ENCODE data around the gene TMEM259.
A peak's percentile ranks its signal among the peaks of the same experiment; 100 is the strongest.

TMEM259 gene

GRCh38 chr19:988510-988909 is 32.4 kb downstream of the TMEM259 start:
- Histone ChIP-seq H3K9ac (ENCODE audit: low read length) (no peak overlapping the region), H3K9me3 (ENCODE audit: control insufficient read depth, insufficient read depth, low read depth, low read length) (no peaks in the 10 kb centered on the region), H3K36me3 (ENCODE audit: control insufficient read depth, insufficient read depth, low read length) (peaks cover 47% of the 10 kb centered on the region), H3K27me3 (ENCODE audit: control insufficient read depth, insufficient read depth, low read length) (no peaks in the 10 kb centered on the region), H3K4me1 (ENCODE audit: control insufficient read depth, insufficient read depth, low read length) (peaks cover 20% of the 10 kb centered on the region), H3K4me3 (ENCODE audit: low read depth, low read length) (no peak overlapping the region), H3K27ac (ENCODE audit: low read depth, low read length) (no peak overlapping the region)

GRCh38 chr19:988081-988480 is 32.8 kb downstream of the TMEM259 start:
- Histone ChIP-seq H3K4me3 (ENCODE audit: low read depth, low read length) (no peak overlapping the region), H3K27ac (ENCODE audit: low read depth, low read length) (no peak overlapping the region), H3K9me3 (ENCODE audit: control insufficient read depth, insufficient read depth, low read depth, low read length) (no peaks in the 10 kb centered on the region), H3K4me1 (ENCODE audit: control insufficient read depth, insufficient read depth, low read length) (peaks cover 20% of the 10 kb centered on the region), H3K9ac (ENCODE audit: low read length) (no peak overlapping the region), H3K36me3 (ENCODE audit: control insufficient read depth, insufficient read depth, low read length) (peaks cover 42% of the 10 kb centered on the region), H3K27me3 (ENCODE audit: control insufficient read depth, insufficient read depth, low read length) (no peaks in the 10 kb centered on the region)

DNA sequence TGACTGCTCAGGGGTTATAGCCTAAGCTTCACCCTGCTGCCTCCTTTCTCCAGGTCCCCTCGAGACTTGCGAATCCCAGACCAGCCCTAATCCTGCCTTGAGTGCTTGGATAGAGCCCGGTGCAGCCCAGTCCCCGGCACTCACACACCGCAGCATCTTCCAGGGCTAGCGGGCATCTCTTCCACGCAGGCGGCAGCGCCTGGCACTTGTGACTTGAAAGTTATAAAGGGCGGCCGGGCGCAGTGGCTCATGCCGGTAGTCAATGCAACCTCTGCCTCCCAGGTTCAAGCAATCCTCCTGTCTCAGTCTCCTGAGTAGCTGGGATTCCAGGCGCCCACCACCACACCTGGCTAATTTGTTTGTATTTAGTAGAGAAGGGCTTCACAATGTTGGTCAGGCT is 34.8 kb downstream of the TMEM259 start:
- peaks cover 39% of the 10 kb centered on the region for H3K36me3 ChIP-seq (ENCODE audit: control insufficient read depth, insufficient read depth, low read length)
- H3K27ac ChIP-seq (ENCODE audit: low read depth, low read length), result no peak overlapping the region
- peaks cover 19% of the 10 kb centered on the region for H3K4me1 ChIP-seq (ENCODE audit: control insufficient read depth, insufficient read depth, low read length)

GRCh38 chr19:984165-984967 is 36.6 kb downstream of the TMEM259 start, which contains the start of gene WDR18:
Gene WDR18, plus strand, starts transcription at chr19:984345. Its CDS starts 9 bp downstream, at chr19:984354.
- Histone ChIP-seq H3K27ac (ENCODE audit: low read depth, low read length) (peak within 1 kb of the TSS; percentile 99), H3K36me3 (ENCODE audit: control insufficient read depth, insufficient read depth, low read length) (peaks cover 25% of the 10 kb centered on the region), H3K9me3 (ENCODE audit: control insufficient read depth, insufficient read depth, low read depth, low read length) (no peaks in the 10 kb centered on the region), H3K4me3 (ENCODE audit: low read depth, low read length) (peak within 1 kb of the TSS; percentile 100), H3K4me1 (ENCODE audit: control insufficient read depth, insufficient read depth, low read length) (peaks cover 14% of the 10 kb centered on the region), H3K27me3 (ENCODE audit: control insufficient read depth, insufficient read depth, low read length) (no peaks in the 10 kb centered on the region), H3K9ac (ENCODE audit: low read length) (peak within 1 kb of the TSS; percentile 100)

More for the DNA sequence above, 34.8 kb downstream of the TMEM259 start:
- Histone ChIP-seq H3K9me3 (ENCODE audit: control insufficient read depth, insufficient read depth, low read depth, low read length) (no peaks in the 10 kb centered on the region), H3K9ac (ENCODE audit: low read length) (no peak overlapping the region), H3K4me3 (ENCODE audit: low read depth, low read length) (no peak overlapping the region), H3K27me3 (ENCODE audit: control insufficient read depth, insufficient read depth, low read length) (no peaks in the 10 kb centered on the region)

DNA sequence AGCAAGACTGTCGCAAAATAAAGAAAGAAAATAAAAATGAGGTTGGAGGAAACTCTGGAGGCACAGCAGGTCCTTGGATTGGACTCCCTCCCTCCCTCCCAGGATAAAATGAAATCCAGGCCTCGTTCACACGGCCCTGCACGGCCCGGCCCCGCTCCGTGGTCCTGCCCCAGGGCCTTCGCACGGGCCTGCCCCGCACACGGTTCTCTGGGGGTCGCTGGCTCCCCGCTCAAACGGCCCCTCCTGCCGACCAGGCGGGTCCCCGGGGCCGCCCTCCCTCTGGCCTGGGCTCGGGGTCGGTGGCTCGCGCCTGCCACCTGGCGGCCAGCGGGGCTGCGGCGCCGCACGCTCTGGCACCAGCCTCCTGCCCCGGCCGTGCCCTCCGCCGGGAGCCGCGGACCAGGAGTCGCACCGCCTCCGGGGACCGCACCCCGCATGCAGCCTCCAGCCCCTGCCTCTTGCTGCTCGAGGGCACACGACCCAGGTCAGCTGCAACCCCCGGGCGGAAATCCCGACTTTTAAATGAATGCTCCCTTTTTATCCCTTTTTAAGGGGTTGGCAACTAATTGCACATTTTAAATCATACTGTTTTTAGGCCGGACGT is 38.3 kb downstream of the TMEM259 start:
- Histone ChIP-seq H3K4me1 (ENCODE audit: control insufficient read depth, insufficient read depth, low read length) (peaks cover 17% of the 10 kb centered on the region), H3K36me3 (ENCODE audit: control insufficient read depth, insufficient read depth, low read length) (peaks cover 15% of the 10 kb centered on the region), H3K9ac (ENCODE audit: low read length) (no peak overlapping the region), H3K4me3 (ENCODE audit: low read depth, low read length) (peak overlapping the region; percentile 41; the same call in 1 of the 2 replicates), H3K27me3 (ENCODE audit: control insufficient read depth, insufficient read depth, low read length) (no peaks in the 10 kb centered on the region), H3K9me3 (ENCODE audit: control insufficient read depth, insufficient read depth, low read depth, low read length) (no peaks in the 10 kb centered on the region), H3K27ac (ENCODE audit: low read depth, low read length) (no peak overlapping the region)

DNA sequence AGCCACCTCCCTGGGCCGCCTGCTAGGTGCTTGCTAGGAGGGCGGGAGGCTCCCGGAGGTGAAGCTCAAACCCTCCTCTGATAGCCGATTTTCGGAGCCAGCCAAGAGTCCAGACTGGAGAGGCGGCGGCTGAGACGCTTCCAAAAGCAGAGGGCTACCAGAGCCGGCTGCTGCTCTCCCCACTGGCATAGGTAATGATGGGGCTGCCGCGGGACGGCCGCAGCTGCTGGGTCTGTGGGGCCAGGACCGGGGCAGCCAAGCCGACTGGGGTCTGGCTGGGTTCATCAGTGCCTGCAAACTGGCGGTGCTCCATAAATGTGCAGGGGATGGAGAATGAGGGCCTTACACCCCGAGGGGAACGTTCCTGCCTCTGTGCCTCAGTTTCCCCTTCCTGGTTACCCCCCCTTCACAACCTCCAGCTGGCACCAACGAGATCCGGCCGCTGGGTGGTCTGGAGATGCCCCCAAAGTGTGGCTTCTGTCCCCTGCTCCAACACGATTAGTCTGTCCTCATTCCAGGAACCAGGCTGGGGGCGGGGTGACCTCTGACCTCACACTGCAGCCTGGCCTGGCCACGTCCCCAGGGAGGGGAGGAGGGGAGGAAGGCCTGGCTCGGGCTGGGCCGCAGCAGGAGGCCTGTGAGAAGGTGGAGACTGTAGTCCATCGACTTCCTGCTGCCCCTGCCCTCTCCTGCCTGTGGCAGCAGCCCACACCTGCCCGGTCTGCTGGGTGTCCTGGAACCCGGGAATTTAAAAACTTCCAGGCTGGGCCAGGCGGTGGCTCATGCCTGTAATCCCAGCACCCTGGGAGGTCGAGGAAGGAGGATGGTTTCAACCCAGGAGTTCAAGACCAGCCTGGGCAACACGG is 40.6 kb downstream of the TMEM259 start:
- Histone ChIP-seq H3K4me1 (ENCODE audit: control insufficient read depth, insufficient read depth, low read length) (peaks cover 17% of the 10 kb centered on the region), H3K4me3 (ENCODE audit: low read depth, low read length) (peak overlapping the region; percentile 30; the same call in 1 of the 2 replicates), H3K9ac (ENCODE audit: low read length) (peak overlapping the region; percentile 63), H3K36me3 (ENCODE audit: control insufficient read depth, insufficient read depth, low read length) (no peaks in the 10 kb centered on the region), H3K27me3 (ENCODE audit: control insufficient read depth, insufficient read depth, low read length) (no peaks in the 10 kb centered on the region), H3K27ac (ENCODE audit: low read depth, low read length) (peak overlapping the region; percentile 42; the same call in 1 of the 2 replicates), H3K9me3 (ENCODE audit: control insufficient read depth, insufficient read depth, low read depth, low read length) (no peaks in the 10 kb centered on the region)

GRCh38 chr19:979318-979741 is 41.6 kb downstream of the TMEM259 start:
- H3K27ac ChIP-seq (ENCODE audit: low read depth, low read length), result no peak overlapping the region; the same call in 1 of the 2 replicates
- H3K9ac ChIP-seq (ENCODE audit: low read length), result no peak overlapping the region

DNA sequence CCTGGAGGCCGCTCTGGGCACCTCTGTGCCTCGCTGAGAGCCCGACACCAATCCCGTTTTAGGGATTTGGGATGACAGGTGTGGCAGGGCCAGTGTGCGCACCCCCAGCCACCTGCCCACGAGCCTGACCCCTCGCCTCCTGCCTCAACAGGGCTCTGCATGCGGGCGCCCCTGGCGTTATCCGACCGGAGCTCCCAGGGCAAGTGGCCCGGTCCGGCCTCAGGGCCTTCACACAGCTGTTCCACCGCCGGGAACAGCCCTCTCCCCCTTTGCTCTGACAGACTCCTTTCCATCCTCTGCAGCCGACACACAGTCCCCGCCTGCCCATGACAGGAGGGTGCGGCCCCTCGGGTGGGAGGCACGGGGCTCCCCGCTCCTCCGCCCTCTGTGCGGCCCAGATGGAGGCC is 43.9 kb downstream of the TMEM259 start:
- Histone ChIP-seq H3K4me1 (ENCODE audit: control insufficient read depth, insufficient read depth, low read length) (peaks cover 17% of the 10 kb centered on the region), H3K27me3 (ENCODE audit: control insufficient read depth, insufficient read depth, low read length) (no peaks in the 10 kb centered on the region), H3K4me3 (ENCODE audit: low read depth, low read length) (no peak overlapping the region), H3K36me3 (ENCODE audit: control insufficient read depth, insufficient read depth, low read length) (peaks cover 5% of the 10 kb centered on the region), H3K27ac (ENCODE audit: low read depth, low read length) (no peak overlapping the region), H3K9me3 (ENCODE audit: control insufficient read depth, insufficient read depth, low read depth, low read length) (no peaks in the 10 kb centered on the region), H3K9ac (ENCODE audit: low read length) (no peak overlapping the region)

More at GRCh38 chr19:979318-979741, 41.6 kb downstream of the TMEM259 start:
- Histone ChIP-seq H3K4me1 (ENCODE audit: control insufficient read depth, insufficient read depth, low read length) (peaks cover 17% of the 10 kb centered on the region), H3K27me3 (ENCODE audit: control insufficient read depth, insufficient read depth, low read length) (no peaks in the 10 kb centered on the region), H3K36me3 (ENCODE audit: control insufficient read depth, insufficient read depth, low read length) (no peaks in the 10 kb centered on the region), H3K9me3 (ENCODE audit: control insufficient read depth, insufficient read depth, low read depth, low read length) (no peaks in the 10 kb centered on the region), H3K4me3 (ENCODE audit: low read depth, low read length) (no peak overlapping the region)

GRCh38 chr19:976476-976875 is 44.4 kb downstream of the TMEM259 start:
- peaks cover 17% of the 10 kb centered on the region for H3K4me1 ChIP-seq (ENCODE audit: control insufficient read depth, insufficient read depth, low read length)
- no peak overlapping the region for H3K9ac ChIP-seq (ENCODE audit: low read length)
- H3K27me3 ChIP-seq (ENCODE audit: control insufficient read depth, insufficient read depth, low read length), result no peaks in the 10 kb centered on the region
- no peaks in the 10 kb centered on the region for H3K9me3 ChIP-seq (ENCODE audit: control insufficient read depth, insufficient read depth, low read depth, low read length)
- H3K27ac ChIP-seq (ENCODE audit: low read depth, low read length), result no peak overlapping the region
- H3K4me3 ChIP-seq (ENCODE audit: low read depth, low read length), result no peak overlapping the region
- peaks cover 9% of the 10 kb centered on the region for H3K36me3 ChIP-seq (ENCODE audit: control insufficient read depth, insufficient read depth, low read length)

DNA sequence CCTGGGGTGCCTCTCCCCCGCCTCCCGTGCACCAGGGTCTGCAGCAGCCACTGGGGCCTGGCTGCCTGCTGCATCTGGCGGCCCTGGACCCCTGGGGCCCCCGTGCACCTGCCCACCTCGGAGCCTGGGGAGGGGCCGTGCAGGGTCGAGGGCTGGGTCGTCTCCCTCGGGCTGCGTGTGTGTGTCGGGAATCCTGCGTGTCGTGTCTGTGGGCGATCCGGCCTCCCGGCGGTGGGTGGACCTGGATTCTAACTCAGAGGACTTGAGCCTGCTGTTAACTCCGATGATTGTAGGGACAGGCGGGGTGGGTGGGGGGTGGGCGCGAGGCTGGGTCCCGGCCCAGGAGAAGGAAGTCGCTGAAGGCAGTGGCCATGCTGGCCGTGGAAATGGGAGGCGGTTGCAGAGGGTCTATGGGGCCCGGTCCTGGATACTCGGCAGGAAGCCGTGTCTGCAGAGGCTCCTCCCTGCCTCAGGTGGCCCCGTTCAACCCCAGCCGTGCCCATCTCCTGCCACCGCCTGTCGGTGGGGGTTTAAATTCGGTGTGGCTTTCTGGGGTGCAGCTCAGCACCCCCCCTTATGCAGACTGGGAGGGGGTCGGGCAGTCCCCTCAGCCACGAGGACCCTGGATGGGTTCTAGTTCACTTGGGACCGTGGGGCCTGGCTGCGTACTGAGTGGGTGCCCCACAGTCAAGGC is 46.2 kb downstream of the TMEM259 start:
- Histone ChIP-seq H3K36me3 (ENCODE audit: control insufficient read depth, insufficient read depth, low read length) (peaks cover 25% of the 10 kb centered on the region), H3K4me1 (ENCODE audit: control insufficient read depth, insufficient read depth, low read length) (peaks cover 6% of the 10 kb centered on the region; the same call in 1 of the 2 replicates), H3K4me3 (ENCODE audit: low read depth, low read length) (no peak overlapping the region), H3K9ac (ENCODE audit: low read length) (no peak overlapping the region), H3K27ac (ENCODE audit: low read depth, low read length) (no peak overlapping the region), H3K9me3 (ENCODE audit: control insufficient read depth, insufficient read depth, low read depth, low read length) (peaks cover 5% of the 10 kb centered on the region), H3K27me3 (ENCODE audit: control insufficient read depth, insufficient read depth, low read length) (no peaks in the 10 kb centered on the region)
